GM12891 (cell line): ENCODE measurements around the gene TCF7L1.
"Not testable (repeated sequence)": the region's sequence is repeated elsewhere in the genome, so short reads cannot be mapped to it uniquely, and the experiment has no call there.

Experiments
- DNase-seq: peaks from one replicate; pipeline ENCODE4 v3.0.0; 2011; ENCODE audit warnings: low spot score; ENCODE audit not compliant: insufficient read length
- FAIRE-seq: peaks from 2 replicates; lab custom pipeline; 2011; peaks lifted over from hg19 to GRCh38; lab: Jason Lieb, UNC
- PAX5 ChIP-seq: IDR thresholded peaks from 2 replicates; pipeline ENCODE4 v1.6.1; 2011; ENCODE audit warnings: low read length, moderate library complexity, mild to moderate bottlenecking; ENCODE audit not compliant: insufficient read depth, severe bottlenecking
- POLR2A ChIP-seq: IDR thresholded peaks from 2 replicates; pipeline ENCODE4 v1.6.1; 2011; ENCODE audit warnings: low read depth, low read length, control low read depth
- POLR2AphosphoS5 ChIP-seq: IDR thresholded peaks from 2 replicates; pipeline ENCODE4 v1.6.1; 2011; ENCODE audit warnings: low read depth, low read length, control low read depth
- POU2F2 ChIP-seq: IDR thresholded peaks from 2 replicates; pipeline ENCODE4 v1.6.1; 2011; ENCODE audit warnings: low read depth, mild to moderate bottlenecking, control low read depth, low read length, moderate library complexity
- SPI1 ChIP-seq: IDR thresholded peaks from 2 replicates; pipeline ENCODE4 v1.6.1; 2011; ENCODE audit warnings: low read depth, low read length, control low read depth
- TAF1 ChIP-seq: IDR thresholded peaks from 2 replicates; pipeline ENCODE4 v1.6.1; 2011; ENCODE audit warnings: low read depth, low read length, control low read depth

Gene TCF7L1

DNA sequence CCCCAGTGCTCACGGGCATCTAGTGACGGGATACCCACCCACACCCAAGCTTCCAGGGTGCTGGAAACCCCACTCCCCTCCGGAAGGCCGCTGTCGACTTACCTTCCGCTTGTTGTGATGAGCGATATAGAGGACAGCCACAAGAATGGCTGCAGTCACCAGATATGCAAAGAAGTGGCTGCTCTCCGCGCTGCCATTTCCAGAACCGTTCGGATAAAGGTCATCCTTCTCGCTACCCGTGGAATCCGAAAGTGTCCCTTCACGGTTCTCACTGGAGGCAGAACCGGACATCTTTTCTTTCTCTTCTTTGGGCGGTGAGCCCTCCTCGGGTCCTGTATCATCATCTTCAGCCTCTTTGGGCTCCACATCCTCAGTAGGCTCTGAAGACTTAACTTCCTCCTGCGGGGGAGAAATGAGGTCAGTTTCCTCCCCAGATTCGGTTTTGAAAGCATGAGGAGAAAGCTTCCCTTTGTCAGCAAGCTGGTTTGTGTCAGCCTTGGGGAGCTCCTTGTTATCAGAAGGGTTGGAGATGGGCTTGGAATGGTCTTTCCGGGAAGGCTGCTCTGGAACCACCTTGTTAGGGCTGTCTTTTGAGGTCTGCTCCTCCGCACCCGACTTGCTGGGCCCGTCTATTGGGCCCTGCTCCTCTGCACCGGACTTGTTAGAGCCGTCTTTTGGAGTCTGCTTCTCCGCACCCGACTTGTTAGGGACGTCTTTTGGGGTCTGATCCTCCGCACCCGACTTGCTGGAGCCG is 193.4 kb downstream of the TCF7L1 start:
- FAIRE-seq = no peak
- TF ChIP-seq TAF1 (no peak), PAX5 (no peak), POLR2A (0 out of 2 replicates have a peak, but pooled peaks have one; percentile 24), SPI1 (peak; percentile 36; the same call in 1 of the 2 replicates), POLR2AphosphoS5 (no peak), POU2F2 (peak; percentile 90)
- DNase-seq = peak; percentile 31

DNA sequence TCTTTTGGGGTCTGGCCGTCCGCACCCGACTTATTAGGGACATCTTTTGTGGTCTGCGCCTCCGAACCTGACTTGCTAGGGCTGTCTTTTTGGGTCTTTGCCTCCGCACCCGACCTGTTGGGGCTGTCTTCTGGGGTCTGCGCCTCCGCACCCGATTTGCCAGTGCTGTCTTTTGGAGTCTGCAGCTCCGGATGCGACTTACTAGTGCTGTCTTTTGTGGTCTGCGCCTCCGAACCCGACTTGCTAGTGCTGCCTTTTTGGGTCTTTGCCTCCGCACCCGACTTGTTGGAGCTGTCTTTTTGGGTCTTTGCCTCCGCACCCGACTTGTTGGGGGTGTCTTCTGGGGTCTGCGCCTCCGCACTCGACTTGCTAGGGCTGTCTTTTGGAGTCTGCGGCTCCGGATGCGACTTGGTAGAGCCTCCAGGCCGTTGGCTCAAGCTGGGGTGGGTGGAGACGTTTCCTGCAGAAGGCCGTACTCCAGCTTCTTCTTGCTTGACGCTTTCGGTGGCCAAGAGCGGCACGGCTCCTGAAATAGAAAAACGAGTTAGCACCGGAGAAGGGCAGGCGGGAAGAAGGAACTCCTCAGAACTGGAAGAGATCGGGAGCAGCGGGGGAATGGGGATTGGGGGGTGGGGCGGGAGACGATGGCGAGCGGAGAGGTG is 194.1 kb downstream of the TCF7L1 start:
- DNase-seq (peak; percentile 37), FAIRE-seq (peak; percentile 45)
- TF ChIP-seq SPI1 (no peak), POU2F2 (no peak), POLR2AphosphoS5 (no peak), POLR2A (no peak), PAX5 (no peak), TAF1 (no peak)

DNA sequence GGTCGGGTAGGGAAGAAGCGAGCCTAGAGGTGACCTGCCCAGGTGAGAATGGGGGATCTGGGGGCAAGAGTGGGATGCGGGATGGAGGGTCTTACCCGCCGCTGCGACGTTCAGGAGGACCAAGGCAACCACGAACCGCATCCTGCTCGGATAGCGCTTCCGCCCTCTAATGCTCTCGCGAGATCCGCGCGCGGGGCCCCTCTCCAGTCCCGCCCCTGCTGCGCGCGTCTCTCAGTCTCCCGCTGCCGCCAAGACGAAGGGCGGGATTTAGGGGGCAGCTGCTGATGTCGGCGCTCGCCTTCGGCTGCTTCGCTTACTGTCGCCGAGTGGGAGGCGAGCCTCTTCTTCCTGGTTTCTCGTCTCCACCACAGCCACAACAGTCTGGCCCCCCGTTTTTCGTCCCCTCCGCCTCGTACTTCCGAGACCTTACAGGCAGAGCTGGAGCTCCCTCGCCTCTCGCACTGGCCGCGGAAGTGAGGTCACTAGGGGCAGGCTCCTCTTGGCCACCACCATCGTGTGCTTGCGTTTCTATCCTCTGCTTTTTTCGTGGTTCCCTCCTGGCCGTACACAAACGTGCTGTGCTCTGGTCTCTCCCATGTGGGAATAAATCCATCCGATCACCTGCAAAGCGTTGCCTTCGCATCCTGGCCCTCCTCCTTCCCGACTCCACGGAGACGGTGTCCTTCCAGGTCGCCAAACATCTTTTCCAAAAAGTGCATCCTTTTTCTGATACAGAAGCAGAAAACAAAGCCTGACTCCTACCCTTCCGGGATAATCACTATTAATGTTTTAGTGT is 194.8 kb downstream of the TCF7L1 start, which contains the start of gene TGOLN2:
Gene TGOLN2 (minus strand): TSS at position 168 of the 796 bp plus-strand sequence. CDS start 27 bp downstream, at position 141.
- FAIRE-seq (peak; percentile 91), DNase-seq (peak; percentile 91)
- TF ChIP-seq TAF1 (peak; percentile 81), POLR2AphosphoS5 (peak; percentile 99), POU2F2 (peak; percentile 92), SPI1 (peak; percentile 61; the same call in 1 of the 2 replicates), POLR2A (peak; percentile 99), PAX5 (no peak)

DNA sequence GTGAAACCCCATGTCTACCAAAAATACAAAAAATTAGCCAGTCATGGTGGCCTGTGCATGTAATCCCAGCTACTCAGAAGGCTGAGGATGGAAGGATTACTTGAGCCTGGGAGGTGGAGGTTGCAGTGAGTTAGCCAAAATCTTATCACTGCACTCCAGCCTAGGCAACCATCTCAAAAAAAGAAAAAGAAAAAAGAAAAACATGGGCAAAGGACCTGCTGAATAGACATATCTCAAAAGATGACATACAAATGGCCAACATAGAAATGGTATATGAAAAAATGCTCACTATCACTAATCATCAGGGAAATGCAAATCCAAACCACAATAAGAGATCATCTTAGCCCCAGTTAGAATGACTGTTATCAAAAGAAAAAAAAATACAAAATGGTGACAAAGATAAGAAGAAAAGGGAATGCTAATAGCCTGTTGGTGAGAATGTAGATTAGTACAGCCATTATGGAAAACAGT is 196.0 kb downstream of the TCF7L1 start:
- FAIRE-seq (no peak), DNase-seq (no peak)
- no peak for TF ChIP-seq POLR2AphosphoS5
- no peak for TF ChIP-seq SPI1
- TF ChIP-seq POU2F2 = no peak
- no peak for TF ChIP-seq TAF1
- no peak for TF ChIP-seq POLR2A
- TF ChIP-seq PAX5 = no peak

DNA sequence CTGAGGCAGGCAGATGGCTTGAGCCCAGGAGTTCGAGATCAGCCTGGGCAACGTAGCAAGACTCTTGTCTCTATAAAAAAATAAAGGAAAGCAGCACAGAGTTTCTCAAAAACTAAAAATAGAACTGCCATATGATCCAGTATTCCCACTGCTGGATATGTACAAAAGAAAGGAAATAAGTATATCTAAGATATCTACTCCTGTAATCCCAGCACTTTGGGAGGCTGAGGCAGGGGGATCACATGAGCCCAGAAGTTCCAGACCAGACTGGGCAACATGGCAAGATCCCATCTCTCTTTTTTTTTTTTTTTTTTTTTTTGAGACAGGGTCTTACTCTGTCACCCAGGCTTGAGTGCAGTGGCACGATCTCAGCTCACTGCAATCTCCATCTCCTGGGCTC is 196.5 kb downstream of the TCF7L1 start:
- DNase-seq = not testable (repeated sequence)

DNA sequence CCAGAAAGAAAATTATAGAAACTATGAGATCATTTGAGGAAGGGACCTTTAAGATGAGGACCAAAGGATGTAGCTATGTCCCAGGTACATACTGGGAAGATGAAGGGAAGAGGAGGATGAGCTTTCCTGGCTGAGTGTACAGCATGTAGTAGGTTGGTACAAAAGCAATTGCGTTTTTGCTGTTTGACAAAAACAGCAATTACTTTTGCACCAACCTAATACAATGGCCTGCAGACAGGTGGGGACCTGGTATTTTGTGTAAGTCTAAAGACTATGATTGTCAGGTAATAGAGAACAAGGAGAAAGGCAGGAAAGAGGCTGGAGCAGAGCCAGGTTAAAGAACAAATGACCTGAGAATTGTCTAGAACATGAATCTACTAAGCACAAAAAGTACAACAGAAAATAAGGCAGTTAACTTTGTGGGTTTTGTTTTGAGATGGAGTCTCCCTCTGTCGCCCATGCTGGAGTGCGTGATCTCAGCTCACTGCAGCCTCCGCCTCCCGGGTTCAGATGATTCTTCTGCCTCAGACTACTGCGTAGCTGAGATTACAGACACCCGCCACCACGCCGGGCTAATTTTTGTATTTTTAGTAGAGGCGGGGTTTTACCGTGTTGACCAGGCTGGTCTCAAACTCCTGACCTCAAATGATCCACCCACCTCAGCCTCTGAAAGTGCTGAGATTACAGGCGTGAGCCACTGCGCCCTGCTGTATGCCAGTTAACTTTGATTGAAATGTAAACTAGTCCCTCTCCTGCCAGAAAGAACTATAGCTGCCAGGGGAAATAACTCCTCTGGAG is 197.8 kb downstream of the TCF7L1 start:
- no peak for DNase-seq

More for the DNA sequence above, 196.5 kb downstream of the TCF7L1 start:
- not testable (repeated sequence) for FAIRE-seq

DNA sequence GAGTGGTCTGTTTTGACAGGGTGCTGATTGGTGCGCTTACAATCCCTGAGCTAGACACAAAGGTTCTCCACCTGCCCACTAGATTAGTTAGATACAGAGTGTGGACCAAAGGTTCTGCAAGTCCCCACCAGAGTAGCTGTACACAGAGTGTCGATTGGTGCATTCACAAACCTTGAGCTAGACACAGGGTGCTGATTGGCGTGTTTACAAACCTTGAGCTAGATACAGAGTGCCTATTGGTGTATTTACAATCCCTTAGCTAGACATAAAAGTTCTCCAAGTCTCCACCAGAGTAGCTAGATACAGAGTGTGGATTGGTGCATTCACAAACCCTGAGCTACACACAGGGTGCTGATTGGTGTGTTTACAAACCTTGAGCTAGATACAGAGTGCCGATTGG is 200.7 kb downstream of the TCF7L1 start:
- FAIRE-seq, DNase-seq: not testable (repeated sequence)

More for the DNA sequence above, 197.8 kb downstream of the TCF7L1 start:
- FAIRE-seq = no peak
- TF ChIP-seq POLR2AphosphoS5 (no peak), POLR2A (no peak), TAF1 (no peak), POU2F2 (no peak), PAX5 (no peak), SPI1 (no peak)

DNA sequence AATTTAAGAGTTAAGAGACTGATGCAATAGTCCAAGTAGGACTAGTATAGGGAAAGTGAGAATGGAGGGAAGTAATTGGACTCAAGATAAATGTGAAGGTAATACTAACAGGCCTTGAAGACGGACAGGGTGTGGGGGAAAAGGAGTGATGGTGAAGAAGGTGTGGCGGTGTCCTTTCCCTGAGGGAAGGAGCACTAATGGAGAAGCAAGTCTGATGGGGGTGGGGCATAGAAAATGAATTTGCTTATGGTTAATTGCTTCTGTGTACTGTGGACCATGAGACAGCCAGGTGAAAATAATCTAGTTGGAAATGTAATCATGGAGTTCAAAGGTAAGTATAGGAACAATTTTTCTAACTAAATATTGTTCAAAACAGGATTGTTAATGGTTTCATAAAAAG is 201.7 kb downstream of the TCF7L1 start:
- DNase-seq (no peak), FAIRE-seq (no peak)
- TF ChIP-seq TAF1 = no peak
- TF ChIP-seq SPI1 = no peak
- no peak for TF ChIP-seq POLR2A
- no peak for TF ChIP-seq POU2F2
- no peak for TF ChIP-seq PAX5

DNA sequence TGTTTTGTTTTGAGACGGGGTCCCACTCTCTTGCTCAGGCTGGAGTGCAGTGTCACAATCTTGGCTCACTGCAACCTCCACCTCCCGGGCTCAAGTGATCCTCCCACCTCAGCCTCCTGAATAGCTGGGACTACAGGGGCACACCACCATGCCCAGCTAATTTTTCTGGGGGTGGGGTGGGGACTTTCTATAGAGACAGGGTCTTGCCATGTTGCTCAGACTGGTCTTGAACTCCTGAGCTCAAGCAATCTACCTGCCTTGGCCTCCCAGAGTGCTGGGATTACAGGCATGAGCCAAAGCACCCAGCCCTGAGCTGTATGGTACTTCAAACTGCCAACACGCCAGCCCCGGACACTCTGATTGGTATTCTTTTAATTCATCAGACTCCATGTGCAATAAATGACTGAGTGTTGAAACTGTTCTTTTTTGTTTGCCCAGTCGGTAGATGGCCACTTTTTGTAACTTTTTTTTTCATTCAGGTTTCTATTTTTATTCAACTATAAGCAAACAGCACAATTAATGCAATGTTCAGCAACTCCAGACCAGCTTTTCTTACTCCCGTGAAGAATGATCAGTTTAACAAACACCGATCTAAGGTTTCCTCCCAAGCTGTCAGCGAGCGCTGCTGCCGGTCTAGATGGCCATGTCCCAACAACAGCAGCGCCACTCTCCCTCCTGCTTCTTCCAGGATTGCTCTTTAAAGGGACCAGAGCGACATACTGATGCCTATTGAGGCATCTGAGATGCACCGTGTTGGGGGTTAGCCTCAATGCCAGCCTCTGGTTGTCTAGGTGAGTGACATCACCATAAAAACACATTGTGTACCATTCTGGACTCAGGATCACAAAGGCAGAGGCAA is 207.1 kb downstream of the TCF7L1 start:
- TF ChIP-seq POLR2AphosphoS5 (no peak), TAF1 (no peak), SPI1 (no peak), PAX5 (no peak), POLR2A (no peak), POU2F2 (no peak)
- DNase-seq (no peak), FAIRE-seq (no peak)
